ENCODE results near the gene NOL9. TPM values are rescaled to one million over a fixed set of nuclear protein-coding genes. Genes with fewer than 3 reads are reported as not detected.

The NOL9 gene
- total and polyA plus RNA-seq, 4 experiments from 2014 or later: 12.7 to 60.9 (median 46.3) TPM

GRCh38 chr1:6504887-6505286 is 49.4 kb downstream of the NOL9 start:
- H3K4me3 ChIP-seq (ENCODE audit: low read length in 2 of 2): no peak overlapping the region
- intact Hi-C loops (cut with micrococcal nuclease): no loop called here
- H3K27me3 ChIP-seq (ENCODE audit: insufficient read depth, low read length): no peaks in the 10 kb centered on the region
- Mint-ChIP-seq H3K36me3 (no peaks in the 10 kb centered on the region), H3K27me3 (peaks cover 0 to 5% of the 10 kb centered on the region in 2 donors), H3K4me1 (peaks cover 0 to 1% (median 0%) of the 10 kb centered on the region in 4 donors), H3K4me3 (no peak overlapping the region), H3K9me3 (no peaks in the 10 kb centered on the region), H3K27ac (no peak overlapping the region)
- no peak overlapping the region for H3K27ac ChIP-seq (ENCODE audit: low read depth, low read length)
- H3K9me3 ChIP-seq (ENCODE audit: control insufficient read depth in 1 of 2, low read length in 2 of 2): no peaks in the 10 kb centered on the region
- H3K36me3 ChIP-seq (ENCODE audit: insufficient read depth, low read length): no peaks in the 10 kb centered on the region
- H3K4me1 ChIP-seq (ENCODE audit: insufficient read depth, low read length): no peaks in the 10 kb centered on the region
- ChIA-PET POLR2A (ENCODE audit: partially characterized antibody) (no interaction called here), CTCF (ENCODE audit: partially characterized antibody) (interaction anchor here (1.2 kb wide), 1 partner anchor 18 kb away, joined by 3 read pairs; no protein-coding TSS in a partner anchor)
- no peak for DNase-seq

DNA sequence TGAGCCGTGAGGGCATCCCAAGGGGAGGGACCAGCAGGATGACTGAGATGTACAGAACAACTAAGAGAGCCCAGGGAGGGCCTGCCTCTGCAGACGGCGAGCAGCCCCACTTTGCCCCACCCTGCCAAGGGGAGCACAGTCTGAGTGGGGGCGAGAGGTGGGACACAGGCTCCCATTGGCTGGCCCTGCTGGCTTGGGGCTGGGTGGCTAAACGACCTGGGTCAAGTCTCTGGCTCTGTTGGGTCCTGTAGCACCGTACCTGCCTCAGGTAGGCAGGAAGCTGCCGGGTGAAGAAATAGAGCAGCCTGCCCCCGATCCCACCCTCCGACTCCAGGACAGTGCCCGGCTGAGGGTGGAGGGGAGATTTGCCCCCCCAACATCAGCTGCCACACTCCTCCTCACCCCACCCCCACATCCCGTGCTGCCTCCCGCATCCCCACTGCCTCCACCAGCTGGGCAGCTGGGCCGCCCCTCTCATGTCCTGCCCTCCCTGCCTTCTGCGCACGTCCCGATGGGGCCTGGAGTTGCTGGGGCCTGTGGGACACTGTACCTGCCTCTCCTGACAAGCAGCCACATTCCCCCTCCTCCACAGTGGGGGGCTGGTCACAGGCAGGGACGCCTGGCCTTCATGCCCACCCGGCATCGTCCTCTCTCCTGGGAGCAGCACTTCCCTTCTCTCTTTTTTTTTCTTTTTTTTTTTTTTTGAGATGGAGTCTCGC is 50.3 kb downstream of the NOL9 start:
- intact Hi-C loops (cut with micrococcal nuclease): no loop called here
- Mint-ChIP-seq H3K9me3 (no peaks in the 10 kb centered on the region), H3K4me3 (no peak overlapping the region), H3K36me3 (no peaks in the 10 kb centered on the region), H3K27ac (no peak overlapping the region), H3K4me1 (peaks cover 0 to 1% (median 0%) of the 10 kb centered on the region in 4 donors), H3K27me3 (peaks cover 0 to 5% of the 10 kb centered on the region in 2 donors)
- ChIA-PET CTCF (ENCODE audit: partially characterized antibody) (interaction anchor here (1.2 kb wide), 1 partner anchor 18 kb away, joined by 3 read pairs; no protein-coding TSS in a partner anchor), POLR2A (ENCODE audit: partially characterized antibody) (no interaction called here)
- H3K4me1 ChIP-seq (ENCODE audit: insufficient read depth, low read length): no peaks in the 10 kb centered on the region
- no peaks in the 10 kb centered on the region for H3K36me3 ChIP-seq (ENCODE audit: insufficient read depth, low read length)
- no peak overlapping the region for H3K4me3 ChIP-seq (ENCODE audit: low read length in 2 of 2)
- no peak for DNase-seq
- no peak overlapping the region for H3K27ac ChIP-seq (ENCODE audit: low read depth, low read length)
- no peaks in the 10 kb centered on the region for H3K27me3 ChIP-seq (ENCODE audit: insufficient read depth, low read length)
- no peaks in the 10 kb centered on the region for H3K9me3 ChIP-seq (ENCODE audit: control insufficient read depth in 1 of 2, low read length in 2 of 2)

- Histone ChIP-seq H3K4me3 (ENCODE audit: low read length in 2 of 2) (no peak overlapping the region), H3K27ac (ENCODE audit: low read depth, low read length) (no peak overlapping the region), H3K4me1 (ENCODE audit: insufficient read depth, low read length) (peaks cover 6% of the 10 kb centered on the region), H3K9me3 (ENCODE audit: control insufficient read depth in 1 of 2, low read length in 2 of 2) (no peaks in the 10 kb centered on the region), H3K36me3 (ENCODE audit: insufficient read depth, low read length) (no peaks in the 10 kb centered on the region), H3K27me3 (ENCODE audit: insufficient read depth, low read length) (no peaks in the 10 kb centered on the region)
- no peak for DNase-seq
- Mint-ChIP-seq H3K27me3 (peaks cover 0 to 5% of the 10 kb centered on the region in 2 donors), H3K4me1 (peaks cover 4 to 9% (median 8%) of the 10 kb centered on the region in 4 donors), H3K36me3 (no peaks in the 10 kb centered on the region), H3K9me3 (no peaks in the 10 kb centered on the region), H3K27ac (no peak overlapping the region), H3K4me3 (no peak overlapping the region)
- POLR2A ChIA-PET (ENCODE audit: partially characterized antibody): interaction anchor here (1.3 kb wide), 1 partner anchor 9 kb away, joined by 3 read pairs; no protein-coding TSS in a partner anchor
- intact Hi-C loops (cut with micrococcal nuclease): no loop called here
- CTCF ChIA-PET (ENCODE audit: partially characterized antibody): no interaction called here
Measured at GRCh38 chr1:6502000-6502891, 52.1 kb downstream of the NOL9 start.

GRCh38 chr1:6501279-6501813 is 53.0 kb downstream of the NOL9 start:
- Mint-ChIP-seq H3K9me3 (no peaks in the 10 kb centered on the region), H3K27me3 (no peaks in the 10 kb centered on the region), H3K4me3 (no peak overlapping the region), H3K36me3 (no peaks in the 10 kb centered on the region), H3K4me1 (peaks cover 4 to 13% (median 11%) of the 10 kb centered on the region in 4 donors), H3K27ac (peak overlapping the region in 3 of 7 donors; percentile 30 to 67 (median 61))
- no peaks in the 10 kb centered on the region for H3K27me3 ChIP-seq (ENCODE audit: insufficient read depth, low read length)
- no peak overlapping the region for H3K4me3 ChIP-seq (ENCODE audit: low read length in 2 of 2)
- no peak overlapping the region for H3K27ac ChIP-seq (ENCODE audit: low read depth, low read length)
- intact Hi-C loops (cut with micrococcal nuclease): no loop called here
- no peak for DNase-seq
- ChIA-PET CTCF (ENCODE audit: partially characterized antibody) (interaction anchor here (4.1 kb wide), 1 partner anchor 13 kb away, joined by 39 read pairs; no protein-coding TSS in a partner anchor), POLR2A (ENCODE audit: partially characterized antibody) (interaction anchor here (1.3 kb wide), 1 partner anchor 8 kb away, joined by 3 read pairs; no protein-coding TSS in a partner anchor)
- H3K36me3 ChIP-seq (ENCODE audit: insufficient read depth, low read length): no peaks in the 10 kb centered on the region
- H3K9me3 ChIP-seq (ENCODE audit: control insufficient read depth in 1 of 2, low read length in 2 of 2): no peaks in the 10 kb centered on the region
- H3K4me1 ChIP-seq (ENCODE audit: insufficient read depth, low read length): peaks cover 12% of the 10 kb centered on the region

DNA sequence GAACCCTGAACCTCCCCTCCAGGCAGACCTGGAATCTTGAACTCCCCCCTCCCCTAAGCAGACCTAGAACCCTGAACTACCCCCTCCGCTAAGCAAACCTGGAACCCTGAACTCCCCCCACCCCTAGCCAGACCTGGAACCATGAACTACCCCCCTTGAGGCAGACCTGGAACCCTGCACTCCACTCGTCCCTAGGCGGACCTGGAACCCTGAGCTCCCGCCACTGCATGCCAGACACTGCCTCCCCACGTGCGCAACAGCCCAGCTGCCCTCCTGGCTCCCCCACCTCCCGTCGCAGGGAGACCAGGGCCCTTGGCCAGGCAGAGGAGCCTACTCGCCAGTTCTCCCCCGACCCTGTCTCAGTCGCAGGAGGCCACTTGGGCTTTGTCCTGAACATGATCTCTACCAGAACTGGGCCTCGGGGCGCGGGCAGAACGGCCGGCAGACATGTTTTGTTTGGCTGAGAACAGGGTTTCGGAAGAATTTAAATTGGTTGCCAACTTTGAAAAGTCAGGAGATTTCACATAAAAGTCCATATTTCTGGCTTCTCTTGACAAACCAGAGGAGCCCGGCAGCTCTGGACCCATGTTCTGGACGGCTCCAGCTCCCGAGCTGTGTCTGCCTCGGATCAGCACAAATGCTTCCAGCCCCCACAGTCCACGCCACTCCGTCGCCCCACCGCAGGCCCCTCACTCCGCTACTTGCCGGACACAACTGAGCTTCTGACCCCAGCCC is 53.6 kb downstream of the NOL9 start:
- H3K4me3 Mint-ChIP-seq: no peak overlapping the region
- POLR2A ChIA-PET (ENCODE audit: partially characterized antibody): no interaction called here
- H3K27me3 ChIP-seq (ENCODE audit: insufficient read depth, low read length): no peaks in the 10 kb centered on the region
- H3K27me3 Mint-ChIP-seq: no peaks in the 10 kb centered on the region
- CTCF ChIA-PET (ENCODE audit: partially characterized antibody): interaction anchor here (4.1 kb wide), 1 partner anchor 12 kb away, joined by 39 read pairs; no protein-coding TSS in a partner anchor
- intact Hi-C loops (cut with micrococcal nuclease): no loop called here
- H3K4me1 Mint-ChIP-seq: peaks cover 7 to 18% (median 16%) of the 10 kb centered on the region in 4 donors
- H3K4me3 ChIP-seq (ENCODE audit: low read length in 2 of 2): no peak overlapping the region
- no peak overlapping the region for H3K27ac ChIP-seq (ENCODE audit: low read depth, low read length)
- peaks cover 13% of the 10 kb centered on the region for H3K4me1 ChIP-seq (ENCODE audit: insufficient read depth, low read length)
- no peak for DNase-seq
- H3K9me3 ChIP-seq (ENCODE audit: control insufficient read depth in 1 of 2, low read length in 2 of 2): no peaks in the 10 kb centered on the region
- H3K9me3 Mint-ChIP-seq: no peaks in the 10 kb centered on the region
- H3K27ac Mint-ChIP-seq: peak overlapping the region in 3 of 7 donors; percentile 30 to 67 (median 61)
- no peaks in the 10 kb centered on the region for H3K36me3 Mint-ChIP-seq
- H3K36me3 ChIP-seq (ENCODE audit: insufficient read depth, low read length): no peaks in the 10 kb centered on the region

DNA sequence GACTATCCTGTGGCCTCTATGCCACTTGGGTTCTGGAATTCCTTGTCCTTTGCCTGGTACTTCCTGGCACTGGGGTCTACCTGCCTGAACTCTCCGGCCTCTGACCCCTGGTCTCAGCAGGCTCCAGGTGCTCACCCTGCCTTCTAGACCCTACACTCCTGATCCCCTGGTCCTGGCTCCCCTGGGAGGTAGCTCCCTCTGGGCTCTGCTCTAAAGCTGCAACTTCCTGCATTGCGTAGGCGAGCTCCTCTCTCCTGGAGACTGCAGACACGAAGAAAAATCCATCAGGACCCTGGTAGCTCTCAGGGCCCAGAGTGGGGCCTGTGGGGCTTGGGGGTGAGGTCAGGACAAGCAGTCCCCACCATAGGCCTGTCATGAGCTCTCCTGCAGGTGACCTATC is 55.0 kb downstream of the NOL9 start:
- no peaks in the 10 kb centered on the region for H3K36me3 Mint-ChIP-seq
- H3K4me1 Mint-ChIP-seq: peaks cover 9 to 23% (median 19%) of the 10 kb centered on the region in 4 donors
- CTCF ChIA-PET (ENCODE audit: partially characterized antibody): interaction anchor here (0.9 to 4.1 kb wide), 4 partner anchors 11 to 55 kb away, joined by 4 to 39 read pairs (median 6); partner anchors contain the start of gene NOL9
- Histone ChIP-seq H3K4me1 (ENCODE audit: insufficient read depth, low read length) (peaks cover 13% of the 10 kb centered on the region), H3K9me3 (ENCODE audit: control insufficient read depth in 1 of 2, low read length in 2 of 2) (no peaks in the 10 kb centered on the region), H3K27me3 (ENCODE audit: insufficient read depth, low read length) (no peaks in the 10 kb centered on the region), H3K27ac (ENCODE audit: low read depth, low read length) (no peak overlapping the region), H3K36me3 (ENCODE audit: insufficient read depth, low read length) (no peaks in the 10 kb centered on the region), H3K4me3 (ENCODE audit: low read length in 2 of 2) (no peak overlapping the region)
- no peaks in the 10 kb centered on the region for H3K27me3 Mint-ChIP-seq
- intact Hi-C loops (cut with micrococcal nuclease): no loop called here
- H3K4me3 Mint-ChIP-seq: peak overlapping the region in 7 of 8 donors; percentile 29 to 54 (median 36)
- H3K27ac Mint-ChIP-seq: peak overlapping the region in 2 of 7 donors; percentile 24 to 35
- POLR2A ChIA-PET (ENCODE audit: partially characterized antibody): interaction anchor here (1.0 to 2.0 kb wide), 3 partner anchors 55 to 149 kb away, joined by 3 to 9 read pairs (median 5); partner anchors contain the start of genes NOL9 and ZBTB48
- DNase-seq: no peak
- H3K9me3 Mint-ChIP-seq: no peaks in the 10 kb centered on the region

Measured in CD4-positive, alpha-beta memory T cell (primary cell).